ENCODE results near the gene HORMAD1.
"Not testable (repeated sequence)": the region's sequence is repeated elsewhere in the genome, so short reads cannot be mapped to it uniquely, and the experiment has no call there.

HORMAD1 gene, protein sequence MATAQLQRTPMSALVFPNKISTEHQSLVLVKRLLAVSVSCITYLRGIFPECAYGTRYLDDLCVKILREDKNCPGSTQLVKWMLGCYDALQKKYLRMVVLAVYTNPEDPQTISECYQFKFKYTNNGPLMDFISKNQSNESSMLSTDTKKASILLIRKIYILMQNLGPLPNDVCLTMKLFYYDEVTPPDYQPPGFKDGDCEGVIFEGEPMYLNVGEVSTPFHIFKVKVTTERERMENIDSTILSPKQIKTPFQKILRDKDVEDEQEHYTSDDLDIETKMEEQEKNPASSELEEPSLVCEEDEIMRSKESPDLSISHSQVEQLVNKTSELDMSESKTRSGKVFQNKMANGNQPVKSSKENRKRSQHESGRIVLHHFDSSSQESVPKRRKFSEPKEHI

GRCh38 chr1:150720703-150721102 is at the start of gene HORMAD1:
HORMAD1 (minus strand) TSS chr1:150720895; CDS start chr1:150719505, 1,390 bp downstream.
- no peak for DNase-seq

DNA sequence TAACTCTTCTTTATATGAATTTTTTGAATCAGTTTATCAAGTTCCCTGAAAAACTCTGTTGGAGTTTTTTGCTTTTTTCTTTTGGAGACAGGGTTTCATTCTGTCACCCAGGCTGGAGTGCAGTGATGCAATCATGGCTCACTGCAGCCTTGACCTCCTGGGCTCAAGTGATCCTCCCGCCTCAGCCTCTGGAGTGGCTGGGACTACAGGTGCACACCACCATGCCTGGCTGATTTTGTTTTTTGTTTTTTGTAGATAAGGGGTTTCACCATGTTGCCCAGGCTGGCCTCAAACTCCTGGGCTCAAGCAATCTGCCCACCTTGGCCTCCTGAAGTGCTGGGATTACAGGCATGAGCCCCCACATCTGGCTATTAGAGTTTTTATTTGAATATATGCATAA is 47.0 kb upstream of the HORMAD1 start:
- not testable (repeated sequence) for DNase-seq

DNA sequence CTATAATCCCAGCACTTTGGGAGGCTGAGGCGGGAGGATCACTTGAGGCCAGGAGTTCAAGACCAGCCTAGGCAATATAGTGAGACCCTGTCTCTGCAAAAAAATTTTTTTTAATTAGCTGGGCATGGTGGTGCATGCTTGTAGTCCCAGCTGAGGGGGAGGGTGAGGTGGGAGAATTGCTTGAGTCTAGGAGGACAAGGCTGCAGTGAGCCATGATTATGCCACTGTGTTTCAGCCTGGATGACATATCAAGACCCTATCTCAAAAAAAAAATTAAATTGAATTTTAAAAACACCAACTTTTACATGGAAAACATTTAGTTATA is 45.2 kb upstream of the HORMAD1 start:
- not testable (repeated sequence) for DNase-seq

DNA sequence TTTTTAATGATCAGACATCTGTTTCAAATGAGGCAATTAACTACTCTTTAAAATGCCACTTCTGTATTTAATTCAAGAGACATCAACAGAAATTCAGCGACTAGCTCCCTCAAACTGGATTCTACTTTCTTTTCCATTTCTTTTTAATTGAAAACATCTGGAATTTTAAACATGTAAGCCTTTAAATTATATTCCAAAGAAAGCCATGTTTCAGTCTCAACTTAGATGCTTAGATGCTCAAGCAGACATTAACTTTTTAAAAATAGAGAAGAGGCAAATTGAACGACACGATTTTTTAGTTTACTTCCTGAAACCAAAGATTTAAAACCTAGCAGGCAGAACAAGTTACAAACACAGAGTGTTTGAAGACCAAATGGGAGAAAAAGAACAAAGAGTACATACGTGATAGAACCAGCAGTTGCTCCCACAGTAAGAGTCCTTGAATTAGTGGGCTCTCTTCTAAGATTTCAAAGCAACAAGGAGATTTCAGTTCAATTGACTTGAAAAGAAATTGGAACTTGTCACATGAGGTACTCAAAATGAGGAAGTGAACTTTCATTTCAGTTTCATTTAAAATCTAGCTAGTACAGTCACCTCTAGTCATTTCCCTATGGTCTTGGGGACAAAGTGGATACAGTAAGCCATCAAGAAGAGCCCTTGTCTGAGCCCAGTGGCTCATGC is 44.7 kb upstream of the HORMAD1 start, which contains the start of gene CTSS:
Gene CTSS, minus strand, starts transcription at position 483 of the 681 bp plus-strand sequence. CDS start 1,015 bp downstream, outside the sequence.
- DNase-seq: no peak

- no peak for DNase-seq
These were observed 44.0 kb upstream of the HORMAD1 start for GRCh38 chr1:150764617-150765101.

DNA sequence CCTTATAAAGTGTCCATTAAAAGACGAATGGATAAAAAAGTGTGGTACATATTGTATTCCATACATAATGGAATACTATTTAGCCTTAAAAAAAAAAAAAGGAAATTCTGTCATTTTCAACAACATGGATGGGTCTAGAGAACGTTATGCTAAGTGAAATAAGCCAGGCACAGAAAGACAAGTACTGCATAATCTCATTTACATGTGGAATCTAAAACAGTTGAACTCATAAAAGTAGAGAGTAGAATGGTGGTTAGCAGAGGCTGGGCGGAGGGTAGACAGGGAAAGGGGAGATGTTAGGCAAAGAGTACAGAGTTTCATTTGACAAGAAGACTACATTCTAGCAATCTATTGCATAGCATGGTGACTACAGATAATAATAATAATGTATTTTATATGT is 42.3 kb upstream of the HORMAD1 start:
- no peak for DNase-seq

- no peak for DNase-seq
These were observed 41.9 kb upstream of the HORMAD1 start for GRCh38 chr1:150762552-150762951.

DNA sequence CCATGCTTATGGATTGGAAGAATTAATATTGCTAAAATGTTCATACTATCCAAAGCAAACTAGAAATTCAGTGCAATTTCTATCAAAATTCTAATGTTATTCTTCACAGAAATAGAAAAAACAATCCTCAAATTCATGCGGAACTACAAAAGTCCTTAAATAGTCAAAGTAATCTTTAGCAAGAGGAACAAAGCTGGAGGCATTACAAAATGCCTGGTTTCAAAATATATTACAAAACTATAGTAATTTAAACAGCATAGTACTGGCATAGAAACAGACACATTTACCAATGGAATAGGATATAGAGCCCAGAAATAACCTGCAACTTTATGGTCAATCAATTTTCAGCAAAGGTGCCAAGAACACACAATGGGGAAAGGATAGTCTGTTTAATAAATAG is 41.1 kb upstream of the HORMAD1 start:
- DNase-seq: no peak

DNA sequence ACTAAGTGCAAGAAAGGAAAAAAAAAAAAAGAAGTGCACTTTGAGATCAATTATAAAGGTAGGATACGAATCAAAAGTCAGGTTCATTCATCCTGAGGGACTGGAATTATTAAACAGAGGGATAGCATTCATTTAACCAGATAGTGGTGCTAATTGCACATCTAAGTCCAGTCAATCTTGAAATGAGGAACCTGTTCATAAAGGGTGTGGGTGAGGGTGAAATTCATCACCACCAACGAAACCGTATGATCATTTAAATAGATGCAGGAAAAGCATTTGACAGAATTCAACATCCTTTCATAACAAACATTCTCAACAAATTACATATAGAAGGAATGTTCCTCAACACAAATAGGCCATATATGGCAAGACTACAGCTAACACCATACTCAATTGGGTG is 39.3 kb upstream of the HORMAD1 start:
- no peak for DNase-seq

GRCh38 chr1:150753416-150753815 is 32.7 kb upstream of the HORMAD1 start:
- no peak for DNase-seq

DNA sequence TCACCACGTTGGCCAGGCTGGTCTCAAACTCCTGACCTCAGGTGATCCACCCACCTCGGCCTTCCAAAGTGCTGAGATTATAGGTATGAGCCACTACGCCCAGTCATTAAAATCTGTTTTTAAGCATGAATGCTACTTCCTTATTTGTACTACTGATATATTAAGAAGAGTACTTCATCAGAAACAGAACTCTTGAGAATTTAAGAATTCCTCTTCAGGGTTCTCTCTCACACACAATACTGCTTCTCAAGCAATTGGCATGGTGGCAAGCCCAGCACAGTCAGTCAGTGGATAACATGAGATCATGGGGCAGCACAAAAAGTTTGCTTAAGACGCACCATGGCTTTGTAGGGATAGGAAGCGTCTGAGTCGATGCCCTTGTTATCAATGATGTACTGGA is 30.7 kb upstream of the HORMAD1 start:
- no peak for DNase-seq

DNA sequence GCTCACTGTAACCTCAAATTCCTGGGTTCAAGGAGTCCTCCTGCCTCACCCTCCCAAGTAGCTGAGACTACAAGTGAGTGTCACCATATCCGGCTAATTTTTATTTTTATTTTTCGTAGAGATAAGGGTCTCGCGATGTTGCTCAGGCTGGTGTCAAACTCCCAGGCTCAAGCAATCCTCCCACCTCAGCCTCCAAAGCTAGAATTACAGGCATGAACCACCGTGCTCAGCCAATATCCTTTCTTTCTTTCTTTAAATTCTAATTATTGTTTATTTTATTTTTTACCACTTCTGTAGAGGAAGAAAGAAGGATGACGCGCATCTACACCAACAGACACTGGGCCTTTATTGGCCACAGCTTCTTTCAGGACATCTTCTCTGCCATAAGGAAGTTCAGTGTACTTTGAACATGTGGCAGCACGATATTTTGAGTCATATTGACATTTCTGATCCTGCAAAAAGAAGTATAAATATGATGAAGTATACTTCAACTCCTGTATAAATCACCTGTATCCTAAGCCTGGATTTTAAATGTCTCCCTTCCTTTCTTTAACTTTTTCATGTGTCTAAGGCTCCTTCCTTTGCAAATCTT is 29.1 kb upstream of the HORMAD1 start:
- DNase-seq: no peak

DNA sequence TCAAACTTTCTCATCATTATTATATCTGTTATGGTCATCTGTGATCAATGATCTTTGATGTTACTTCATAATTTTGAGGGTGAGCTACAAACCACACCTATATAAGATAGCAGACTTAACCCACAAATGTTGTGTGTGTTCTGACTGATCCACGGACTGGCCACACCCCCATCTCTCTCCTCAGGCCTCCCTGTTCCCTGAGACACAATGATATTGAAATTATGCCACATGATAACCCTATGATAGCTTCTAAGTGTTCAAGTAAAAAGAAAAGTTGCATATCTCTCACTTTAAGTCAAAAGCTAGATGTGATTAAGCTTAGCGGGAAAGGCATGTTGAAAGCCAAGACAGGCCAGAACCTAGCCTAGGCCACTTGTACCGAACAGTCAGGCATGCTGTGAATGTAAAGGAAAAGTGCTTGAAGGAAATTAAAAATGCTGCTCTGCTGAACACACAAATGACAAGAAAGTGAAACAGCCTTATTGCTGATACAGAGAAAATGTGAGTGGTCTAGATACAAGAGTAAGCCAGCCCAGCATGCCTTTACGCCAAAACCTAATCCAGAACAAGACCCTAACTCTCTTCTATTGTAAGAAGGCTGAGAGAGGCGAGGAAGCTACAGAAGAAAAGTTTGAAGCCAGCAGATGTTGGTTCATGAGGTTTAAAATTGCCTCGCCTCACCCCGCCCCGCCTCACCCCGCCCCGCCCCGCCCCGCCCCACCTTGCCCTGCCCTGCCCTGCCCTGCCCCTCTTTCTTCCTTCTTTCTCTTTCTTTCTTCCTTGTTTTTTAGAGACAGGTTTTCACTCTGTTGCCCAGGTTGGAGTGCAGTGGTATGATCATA is 28.4 kb upstream of the HORMAD1 start:
- no peak for DNase-seq

- no peak for DNase-seq
These were observed 9.5 kb upstream of the HORMAD1 start for GRCh38 chr1:150730130-150730721.

DNA sequence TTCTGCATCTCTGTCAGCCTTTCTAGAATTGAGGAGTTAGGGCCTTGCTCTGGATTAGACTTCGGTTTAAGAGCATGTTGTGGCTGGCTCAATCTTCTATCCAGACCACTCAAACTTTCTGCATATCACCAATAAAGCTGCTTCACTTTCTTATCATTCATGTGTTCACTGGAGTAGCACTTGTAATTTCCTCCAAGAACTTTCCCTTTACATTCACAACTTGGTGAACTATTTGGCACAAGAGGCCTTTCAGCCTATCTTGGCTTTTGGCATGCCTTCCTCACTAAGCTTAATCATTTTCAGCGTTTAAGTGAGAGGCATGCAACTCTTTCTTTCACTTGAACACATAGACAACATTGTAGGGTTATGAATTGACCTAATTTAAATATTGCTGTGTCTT is 3.6 kb upstream of the HORMAD1 start:
- DNase-seq: no peak

- DNase-seq: no peak
These were observed 597 bp downstream of the HORMAD1 start for GRCh38 chr1:150720098-150720497.

- DNase-seq: no peak
These were observed 2.3 kb downstream of the HORMAD1 start for GRCh38 chr1:150718225-150718891.

DNA sequence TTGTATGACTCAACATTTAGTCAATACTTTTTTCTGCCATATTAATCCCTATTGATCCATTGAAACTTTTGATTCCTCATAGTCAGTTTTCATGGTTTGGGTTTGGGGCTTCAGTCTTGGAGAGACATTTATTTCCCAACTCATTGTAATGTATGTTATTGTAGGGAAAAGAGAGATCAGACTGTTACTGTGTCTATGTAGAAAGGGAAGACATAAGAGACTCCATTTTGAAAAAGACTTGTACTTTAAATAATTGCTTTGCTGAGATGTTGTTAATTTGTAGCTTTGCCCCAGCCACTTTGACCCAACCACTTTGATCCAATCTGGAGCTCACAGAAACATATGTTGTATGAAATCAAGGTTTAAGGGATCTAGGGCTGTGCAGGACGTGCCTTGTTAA is 11.7 kb downstream of the HORMAD1 start:
- DNase-seq: not testable (repeated sequence)

- no peak for DNase-seq
These were observed 12.1 kb downstream of the HORMAD1 start for GRCh38 chr1:150708595-150708994.

DNA sequence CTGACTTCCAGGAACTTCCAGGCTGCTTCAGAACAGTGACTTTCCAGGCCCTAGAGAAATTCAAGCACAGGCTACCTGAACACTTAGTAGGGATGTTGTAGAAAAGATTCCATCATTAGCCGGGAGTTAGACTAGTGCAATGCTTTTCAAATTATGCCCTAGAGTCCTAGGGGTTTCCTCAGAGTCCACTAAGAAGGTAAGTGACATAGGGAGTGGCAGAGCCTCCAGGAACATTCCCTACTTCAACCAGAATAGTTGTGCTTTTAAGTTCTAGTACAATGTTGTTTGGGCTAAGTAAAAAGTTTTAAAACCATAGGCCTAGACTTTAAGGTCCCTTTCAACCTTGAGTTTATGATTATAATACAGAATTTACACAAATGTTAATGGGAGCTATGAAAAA is 14.6 kb downstream of the HORMAD1 start:
- DNase-seq: no peak

GRCh38 chr1:150703427-150703826 is 17.3 kb downstream of the HORMAD1 start:
- no peak for DNase-seq

All from activated CD4-positive, CD25-positive, alpha-beta regulatory T cell treated with anti-CD3 and anti-CD28 coated beads, Interleukin-2, amount 50 U/mL, for 72 hours (primary cell).